Endothelial cell of umbilical vein (primary cell): ENCODE results near the gene FBXW4.

Source experiments
- CTCF ChIP-seq, 2 donors: IDR thresholded peaks; 1 replicate in 1 of 2; 2 replicates in 1 of 2; pipeline ENCODE4 v1.5.1; 2011; ENCODE audit warnings: low read length in 2 of 2, mild to moderate bottlenecking in 2 of 2, moderate library complexity in 2 of 2, control low read depth in 1 of 2, inconsistent platforms in 1 of 2, low read depth in 1 of 2; ENCODE audit not compliant: insufficient read depth in 1 of 2; ENCODE audit errors: extremely low read depth in 1 of 2
- POLR2A ChIP-seq: IDR thresholded peaks from 2 replicates; pipeline ENCODE4 v1.6.1; 2012; ENCODE audit warnings: low read depth, mild to moderate bottlenecking, control low read depth, low read length

- TF ChIP-seq POLR2A: no peak
- no peak for TF ChIP-seq CTCF (IDR thresholded peaks at IDR 0.05; ENCODE audit: extremely low read depth in 1 of 2, insufficient read depth in 1 of 2, low read depth in 1 of 2, low read length in 2 of 2)
Measured at GRCh38 chr10:101614663-101615524, 80.1 kb downstream of the FBXW4 start.
